ENCODE results near the gene NIPAL4. TPM values are rescaled to one million over a fixed set of nuclear protein-coding genes. Genes with fewer than 3 reads are reported as not detected.
"Not testable (repeated sequence)": the region's sequence is repeated elsewhere in the genome, so short reads cannot be mapped to it uniquely, and the experiment has no call there.

NIPAL4 gene
- total and polyA plus RNA-seq, 2 donors (not counting 3 experiments of a cell fraction or from before 2014, with no cell fraction given): not detected

DNA sequence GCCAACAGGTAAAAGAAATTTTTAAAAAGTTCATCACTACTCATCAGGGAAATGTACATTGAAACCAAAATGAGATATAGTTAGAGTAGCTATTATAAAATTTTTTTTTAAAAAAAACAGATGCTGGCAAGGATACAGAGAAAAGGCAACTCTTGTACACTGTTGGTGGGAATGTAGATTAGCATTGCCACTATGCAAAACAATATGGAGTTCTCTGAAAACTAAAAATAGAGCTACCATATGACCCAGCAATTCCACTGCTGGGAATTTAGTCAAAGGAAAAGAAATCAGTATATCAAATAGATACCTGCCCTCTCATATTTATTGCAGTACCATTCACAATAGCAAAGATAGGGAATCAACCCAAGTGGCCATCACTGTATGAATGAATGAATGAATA, 44.2 kb upstream of the NIPAL4 start:
- Histone ChIP-seq H3K27me3 (ENCODE audit: control insufficient read depth in 2 of 2, insufficient read depth in 2 of 2, low read length in 2 of 2) (no peaks in the 10 kb centered on the region), H3K9me1 (replicated peaks; ENCODE audit: control insufficient read depth, extremely low read depth, insufficient read depth, low read length) (no peaks in the 10 kb centered on the region), H3K27ac (ENCODE audit: insufficient read depth, low read depth, low read length) (no peak overlapping the region), H3K4me1 (ENCODE audit: control insufficient read depth, extremely low read depth, insufficient read depth, low read length) (no peaks in the 10 kb centered on the region), H3K9ac (replicated peaks; ENCODE audit: extremely low read depth, insufficient read depth, low read length) (no peak overlapping the region), H3K9me3 (replicated peaks; ENCODE audit: control insufficient read depth, insufficient read depth, low read length) (no peaks in the 10 kb centered on the region), H3K36me3 (ENCODE audit: control insufficient read depth in 2 of 2, extremely low read depth in 1 of 2, insufficient read depth in 2 of 2, low read length in 2 of 2) (no peaks in the 10 kb centered on the region), H3K79me2 (ENCODE audit: control insufficient read depth, insufficient read depth, low read length) (no peaks in the 10 kb centered on the region), H2AFZ (ENCODE audit: low read depth, low read length) (no peak overlapping the region), H3K4me3 (replicated peaks in 1 of 3; ENCODE audit: insufficient read depth in 1 of 3, low read depth in 1 of 3, low read length in 3 of 3) (no peak overlapping the region), H4K20me1 (replicated peaks; ENCODE audit: control insufficient read depth, extremely low read depth, insufficient read depth, low read length) (no peaks in the 10 kb centered on the region), H3K4me2 (ENCODE audit: insufficient read depth, low read length) (no peak overlapping the region)
- CTCF ChIA-PET: interaction anchor here (1.5 kb wide), 1 partner anchor 56 kb away, joined by 5 read pairs; no protein-coding TSS in a partner anchor
- no TSS peak for BruUV-seq (replicated peaks)
- POLR2A ChIA-PET: no interaction called here
- dilution Hi-C loops (cut with MboI; ENCODE audit: extremely low pct_ligation_motif_present, low sequenced_read_pairs) (no loop called here), intact Hi-C loops (cut with micrococcal nuclease) (no loop called here)
- TF ChIP-seq, protein P1, sequence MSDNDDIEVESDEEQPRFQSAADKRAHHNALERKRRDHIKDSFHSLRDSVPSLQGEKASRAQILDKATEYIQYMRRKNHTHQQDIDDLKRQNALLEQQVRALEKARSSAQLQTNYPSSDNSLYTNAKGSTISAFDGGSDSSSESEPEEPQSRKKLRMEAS (IDR thresholded peaks at IDR 0.05; ENCODE audit: insufficient read depth, insufficient read length): no peak
- TF ChIP-seq EZH2 (IDR thresholded peaks at IDR 0.05; ENCODE audit: borderline replicate concordance, low read depth, low read length, severe bottlenecking): no peak
- no peak for TF ChIP-seq POLR2AphosphoS5 (IDR thresholded peaks at IDR 0.05; ENCODE audit: insufficient read depth, low read depth, low read length)
- TF ChIP-seq JUN (IDR thresholded peaks at IDR 0.05; ENCODE audit: borderline replicate concordance, insufficient read depth, insufficient read length, low read depth): no peak
- no peak for TF ChIP-seq FOS (IDR thresholded peaks at IDR 0.05; ENCODE audit: borderline replicate concordance, insufficient read depth, low read length)
- TF ChIP-seq POLR2A (IDR thresholded peaks at IDR 0.05; ENCODE audit: low read depth, low read length): no peak
- TF ChIP-seq GATA2 (IDR thresholded peaks at IDR 0.05; ENCODE audit: insufficient read depth, insufficient read length, low read depth, low read length): no peak
- TF ChIP-seq MYC (IDR thresholded peaks at IDR 0.05; ENCODE audit: low read depth, low read length): no peak
- TF ChIP-seq, protein P2, sequence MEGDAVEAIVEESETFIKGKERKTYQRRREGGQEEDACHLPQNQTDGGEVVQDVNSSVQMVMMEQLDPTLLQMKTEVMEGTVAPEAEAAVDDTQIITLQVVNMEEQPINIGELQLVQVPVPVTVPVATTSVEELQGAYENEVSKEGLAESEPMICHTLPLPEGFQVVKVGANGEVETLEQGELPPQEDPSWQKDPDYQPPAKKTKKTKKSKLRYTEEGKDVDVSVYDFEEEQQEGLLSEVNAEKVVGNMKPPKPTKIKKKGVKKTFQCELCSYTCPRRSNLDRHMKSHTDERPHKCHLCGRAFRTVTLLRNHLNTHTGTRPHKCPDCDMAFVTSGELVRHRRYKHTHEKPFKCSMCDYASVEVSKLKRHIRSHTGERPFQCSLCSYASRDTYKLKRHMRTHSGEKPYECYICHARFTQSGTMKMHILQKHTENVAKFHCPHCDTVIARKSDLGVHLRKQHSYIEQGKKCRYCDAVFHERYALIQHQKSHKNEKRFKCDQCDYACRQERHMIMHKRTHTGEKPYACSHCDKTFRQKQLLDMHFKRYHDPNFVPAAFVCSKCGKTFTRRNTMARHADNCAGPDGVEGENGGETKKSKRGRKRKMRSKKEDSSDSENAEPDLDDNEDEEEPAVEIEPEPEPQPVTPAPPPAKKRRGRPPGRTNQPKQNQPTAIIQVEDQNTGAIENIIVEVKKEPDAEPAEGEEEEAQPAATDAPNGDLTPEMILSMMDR (IDR thresholded peaks at IDR 0.05; ENCODE audit: extremely low read depth in 1 of 2, insufficient read depth in 1 of 2, low read depth in 1 of 2, low read length in 2 of 2): no peak
- no peak for FAIRE-seq
- no peak for DNase-seq (ENCODE audit: low read depth, low spot score)

DNA sequence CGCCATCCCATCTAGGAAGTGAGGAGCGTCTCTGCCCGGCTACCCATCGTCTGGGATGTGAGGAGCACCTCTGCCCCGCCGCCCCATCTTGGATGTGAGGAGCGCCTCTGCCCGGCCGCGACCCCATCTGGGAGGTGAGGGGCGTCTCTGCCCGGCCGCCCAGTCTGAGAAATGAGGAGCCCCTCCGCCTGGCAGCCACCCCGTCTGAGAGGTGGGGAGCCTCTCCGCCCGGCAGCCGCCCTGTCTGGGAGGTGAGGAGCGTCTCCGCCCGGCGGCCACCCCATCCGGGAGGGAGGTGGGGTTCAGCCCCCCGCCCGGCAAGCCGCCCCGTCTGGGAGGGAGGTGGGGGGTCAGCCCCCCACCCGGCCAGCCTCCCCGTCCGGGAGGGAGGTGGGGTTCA, 40.5 kb upstream of the NIPAL4 start:
- FAIRE-seq; dilution Hi-C loops (cut with MboI; ENCODE audit: extremely low pct_ligation_motif_present, low sequenced_read_pairs); H3K27me3 ChIP-seq (ENCODE audit: control insufficient read depth in 2 of 2, insufficient read depth in 2 of 2, low read length in 2 of 2); CTCF ChIA-PET; H4K20me1 ChIP-seq (replicated peaks; ENCODE audit: control insufficient read depth, extremely low read depth, insufficient read depth, low read length); POLR2A ChIA-PET; H3K36me3 ChIP-seq (ENCODE audit: control insufficient read depth in 2 of 2, extremely low read depth in 1 of 2, insufficient read depth in 2 of 2, low read length in 2 of 2); H3K9ac ChIP-seq (replicated peaks; ENCODE audit: extremely low read depth, insufficient read depth, low read length); H3K79me2 ChIP-seq (ENCODE audit: control insufficient read depth, insufficient read depth, low read length); DNase-seq (ENCODE audit: low read depth, low spot score); H3K4me2 ChIP-seq (ENCODE audit: insufficient read depth, low read length); BruUV-seq (replicated peaks); intact Hi-C loops (cut with micrococcal nuclease); H3K4me1 ChIP-seq (ENCODE audit: control insufficient read depth, extremely low read depth, insufficient read depth, low read length); H3K4me3 ChIP-seq (replicated peaks in 1 of 3; ENCODE audit: insufficient read depth in 1 of 3, low read depth in 1 of 3, low read length in 3 of 3); H3K9me3 ChIP-seq (replicated peaks; ENCODE audit: control insufficient read depth, insufficient read depth, low read length); H3K27ac ChIP-seq (ENCODE audit: insufficient read depth, low read depth, low read length); H2AFZ ChIP-seq (ENCODE audit: low read depth, low read length); H3K9me1 ChIP-seq (replicated peaks; ENCODE audit: control insufficient read depth, extremely low read depth, insufficient read depth, low read length): not testable (repeated sequence)

DNA sequence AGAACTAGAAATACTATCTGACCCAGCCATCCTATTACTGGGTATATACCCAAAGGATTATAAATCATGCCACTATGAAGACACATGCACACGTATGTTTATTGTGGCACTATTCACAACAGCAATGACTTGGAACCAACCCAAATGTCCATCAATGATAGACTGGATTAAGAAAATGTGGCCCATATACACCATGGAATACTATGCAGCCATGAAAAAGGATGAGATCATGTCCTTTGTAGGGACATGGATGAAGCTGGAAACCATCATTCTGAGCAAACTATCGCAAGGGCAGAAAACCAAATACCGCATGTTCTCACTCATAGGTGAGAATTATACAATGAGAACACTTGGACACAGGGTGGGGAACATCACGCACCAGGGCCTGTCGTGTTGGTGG, 30.1 kb upstream of the NIPAL4 start:
- CTCF ChIA-PET: interaction anchor here (3.8 kb wide), 1 partner anchor 289 kb away, joined by 69 read pairs; no protein-coding TSS in a partner anchor
- H3K79me2 ChIP-seq (ENCODE audit: control insufficient read depth, insufficient read depth, low read length); H3K27me3 ChIP-seq (ENCODE audit: control insufficient read depth in 2 of 2, insufficient read depth in 2 of 2, low read length in 2 of 2); H3K9me1 ChIP-seq (replicated peaks; ENCODE audit: control insufficient read depth, extremely low read depth, insufficient read depth, low read length); H4K20me1 ChIP-seq (replicated peaks; ENCODE audit: control insufficient read depth, extremely low read depth, insufficient read depth, low read length); H3K27ac ChIP-seq (ENCODE audit: insufficient read depth, low read depth, low read length); POLR2A ChIA-PET; H3K36me3 ChIP-seq (ENCODE audit: control insufficient read depth in 2 of 2, extremely low read depth in 1 of 2, insufficient read depth in 2 of 2, low read length in 2 of 2); BruUV-seq (replicated peaks); H3K4me3 ChIP-seq (replicated peaks in 1 of 3; ENCODE audit: insufficient read depth in 1 of 3, low read depth in 1 of 3, low read length in 3 of 3); FAIRE-seq; dilution Hi-C loops (cut with MboI; ENCODE audit: extremely low pct_ligation_motif_present, low sequenced_read_pairs); H3K9me3 ChIP-seq (replicated peaks; ENCODE audit: control insufficient read depth, insufficient read depth, low read length); H2AFZ ChIP-seq (ENCODE audit: low read depth, low read length); DNase-seq (ENCODE audit: low read depth, low spot score); H3K4me2 ChIP-seq (ENCODE audit: insufficient read depth, low read length); H3K9ac ChIP-seq (replicated peaks; ENCODE audit: extremely low read depth, insufficient read depth, low read length); H3K4me1 ChIP-seq (ENCODE audit: control insufficient read depth, extremely low read depth, insufficient read depth, low read length): not testable (repeated sequence)
- intact Hi-C loops (cut with micrococcal nuclease): loop anchor here (2.0 to 5.0 kb wide), 2 partner anchors 47 to 63 kb away; no protein-coding TSS in a partner anchor

All from endothelial cell of umbilical vein (primary cell).